Kidney (tissue), 14 donors: ENCODE data around the gene TRIM50. TPM values are rescaled to one million over a fixed set of nuclear protein-coding genes. Genes with fewer than 3 reads are reported as not detected.

ENCODE experiments used
- DNase-seq, 5 donors: peaks; one replicate each; pipeline ENCODE4 v3.0.0-alpha.2; 2013 to 2020
- FAIRE-seq: peaks from 2 replicates; lab custom pipeline; 2012; peaks lifted over from hg19 to GRCh38; lab: Jason Lieb, UNC
- H3K27ac ChIP-seq, 2 donors: one replicate each; pipeline ENCODE4 v1.7.0; 2013; ENCODE audit warnings: low read depth in 2 of 2, low read length in 2 of 2, inconsistent platforms in 1 of 2
- H3K27me3 ChIP-seq: one replicate; pipeline ENCODE4 v1.7.1; 2013; ENCODE audit warnings: low read length, inconsistent platforms; ENCODE audit not compliant: control insufficient read depth, insufficient read depth
- H3K36me3 ChIP-seq, 3 donors: one replicate each; pipeline versions ENCODE4 v1.7.0 to v1.7.1; 2013; ENCODE audit warnings: low read length in 3 of 3, control low read depth in 1 of 3, inconsistent platforms in 1 of 3; ENCODE audit not compliant: insufficient read depth in 3 of 3, control insufficient read depth in 2 of 3
- H3K4me1 ChIP-seq, 3 donors: one replicate each; pipeline versions ENCODE4 v1.7.0 to v1.7.1; 2013; ENCODE audit warnings: low read length in 3 of 3, inconsistent platforms in 1 of 3, low read depth in 1 of 3; ENCODE audit not compliant: control insufficient read depth in 2 of 3, insufficient read depth in 2 of 3
- H3K4me3 ChIP-seq, 3 donors: one replicate each; pipeline versions ENCODE4 v1.7.0 to v1.8.1; 2013; ENCODE audit warnings: low read length in 3 of 3, control low read depth in 1 of 3, inconsistent platforms in 1 of 3
- H3K9ac ChIP-seq, 3 donors: one replicate each; pipeline versions ENCODE4 v1.7.0 to v1.7.1; 2013; ENCODE audit warnings: low read length in 3 of 3, control low read depth in 1 of 3, inconsistent platforms in 1 of 3
- H3K9me3 ChIP-seq, 3 donors: one replicate each; pipeline versions ENCODE4 v1.7.0 to v1.7.1; 2013; ENCODE audit warnings: low read length in 3 of 3, control low read depth in 1 of 3, inconsistent platforms in 1 of 3; ENCODE audit not compliant: control insufficient read depth in 2 of 3, insufficient read depth in 1 of 3
- CTCF ChIP-seq: IDR thresholded peaks from 3 replicates; pipeline ENCODE4 v1.5.1; 2012; ENCODE audit warnings: mild to moderate bottlenecking, moderate library complexity, borderline replicate concordance; ENCODE audit not compliant: insufficient read depth; ENCODE audit errors: extremely low read depth
- intact Hi-C: fragments of 100-400 bp; cut with DNase I; formaldehyde crosslinking; loops from one replicate; pipeline ENCODE4 v1.11.1; 2022
- polyA plus RNA-seq: library from polyadenylated mRNA; stranded (reverse); fragments of 350-450 nt; fragmentation: Illumina TruSeq; extraction: RNeasy Lipid Tissue Mini Kit (QIAGEN cat#74804); gene quantifications from one replicate; pipeline ENCODE4 v1.2.3, GENCODE V29; 2014; ENCODE audit warnings: low read depth, low replicate concordance; ENCODE audit not compliant: insufficient read depth
- total RNA-seq: library from RNA; stranded (reverse); fragmentation: NEBNext Ultra II Directional; extraction: Animal tissue kit (Norgen Biotek cat#: 25700); gene quantifications from one replicate; pipeline ENCODE4 v1.2.1, GENCODE V29; 2021
- donor health status: control.
- donor health status: control.
- donor health status: control.
- donor health status: control.
- donor health status: control.
- donor health status: DM: yes; HTN: yes; CAD: no.
- donor health status: Normal renal cell carcinoma (clear cell type).

Gene TRIM50
- total and polyA plus RNA-seq, 2 donors from 2014 or later: 0.19 to 14.0 TPM

DNA sequence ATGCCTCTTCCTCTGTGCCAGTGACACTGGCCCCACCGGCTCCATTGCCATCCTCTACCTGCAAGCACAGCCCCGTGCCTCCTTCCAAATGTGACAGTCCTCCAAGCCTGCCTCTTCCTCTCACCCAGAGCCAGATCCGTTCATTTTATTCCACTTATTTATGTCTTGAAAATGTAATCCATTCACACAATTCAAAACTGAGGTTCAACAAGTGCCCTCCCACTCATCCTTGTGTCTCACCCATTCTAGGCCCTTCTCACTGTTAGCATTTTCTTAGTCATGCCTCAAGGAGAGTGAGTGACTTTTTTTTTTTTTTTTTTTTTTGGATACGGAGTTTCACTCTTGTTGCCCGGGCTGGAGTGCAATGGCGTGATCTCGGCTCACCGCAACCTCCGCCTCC is 41.7 kb upstream of the TRIM50 start:
- no peaks in the 10 kb centered on the region for H3K4me1 ChIP-seq
- no peak overlapping the region for H3K27ac ChIP-seq
- DNase-seq (no peak), FAIRE-seq (no peak)
- intact Hi-C loops: no loop called here
- no peak overlapping the region for H3K4me3 ChIP-seq
- no peak overlapping the region for H3K9ac ChIP-seq
- H3K27me3 ChIP-seq: no peaks in the 10 kb centered on the region
- no peak for TF ChIP-seq CTCF
- no peaks in the 10 kb centered on the region for H3K36me3 ChIP-seq
- H3K9me3 ChIP-seq: no peaks in the 10 kb centered on the region

GRCh38 chr7:73369009-73369408 is 41.1 kb upstream of the TRIM50 start:
- intact Hi-C loops: no loop called here
- no peak overlapping the region for H3K9ac ChIP-seq
- H3K27ac ChIP-seq: no peak overlapping the region
- no peak for FAIRE-seq
- H3K36me3 ChIP-seq: no peaks in the 10 kb centered on the region
- DNase-seq: no peak
- H3K4me1 ChIP-seq: no peaks in the 10 kb centered on the region
- H3K27me3 ChIP-seq: no peaks in the 10 kb centered on the region
- no peak for TF ChIP-seq CTCF
- no peaks in the 10 kb centered on the region for H3K9me3 ChIP-seq
- H3K4me3 ChIP-seq: no peak overlapping the region

DNA sequence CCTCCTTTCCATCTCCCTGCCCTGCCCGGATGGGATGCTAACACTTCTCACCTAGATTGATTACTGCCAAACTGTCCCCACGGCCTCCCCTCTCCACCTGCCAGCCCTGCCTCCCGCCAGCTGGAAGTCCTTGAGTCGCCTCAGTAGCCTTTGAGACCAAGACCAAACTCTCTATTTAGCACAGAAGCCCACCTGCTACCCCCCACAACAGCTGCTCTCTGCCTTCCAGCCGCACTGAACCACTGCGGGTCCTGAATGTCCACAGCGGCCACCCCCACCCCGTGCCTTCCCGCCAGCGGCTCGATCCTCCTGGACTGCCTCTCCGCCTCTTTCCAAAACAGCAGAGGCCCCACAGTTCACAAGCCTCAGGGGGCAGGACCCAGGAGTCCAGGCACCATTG is 39.1 kb upstream of the TRIM50 start:
- no peaks in the 10 kb centered on the region for H3K36me3 ChIP-seq
- TF ChIP-seq CTCF: no peak
- H3K4me1 ChIP-seq: no peaks in the 10 kb centered on the region
- no peaks in the 10 kb centered on the region for H3K9me3 ChIP-seq
- H3K9ac ChIP-seq: no peak overlapping the region
- H3K27me3 ChIP-seq: no peaks in the 10 kb centered on the region
- H3K4me3 ChIP-seq: no peak overlapping the region
- DNase-seq (no peak), FAIRE-seq (no peak)
- intact Hi-C loops: no loop called here
- H3K27ac ChIP-seq: no peak overlapping the region

DNA sequence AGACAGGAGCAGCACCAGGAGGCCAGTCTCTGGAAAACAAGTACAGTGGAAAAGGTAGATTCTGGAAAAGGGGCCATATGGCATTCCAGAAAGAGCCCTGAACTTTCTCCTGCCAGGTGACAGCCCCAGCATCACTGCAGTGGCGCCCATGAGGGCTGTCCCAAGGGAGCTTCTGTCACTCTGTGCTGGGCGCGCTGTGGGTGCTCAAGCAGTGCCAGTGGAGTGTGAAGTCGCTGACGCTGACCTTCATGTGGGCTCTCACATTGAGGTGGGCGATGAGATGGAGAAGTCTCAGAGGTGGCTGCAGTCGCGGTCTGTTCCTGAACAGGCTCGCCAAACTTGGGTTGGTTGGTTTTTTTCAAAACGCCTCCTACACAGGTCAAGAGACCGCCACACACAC is 38.2 kb upstream of the TRIM50 start:
- H3K27ac ChIP-seq: no peak overlapping the region

More for the DNA sequence above, 38.2 kb upstream of the TRIM50 start:
- no peaks in the 10 kb centered on the region for H3K27me3 ChIP-seq
- FAIRE-seq: no peak
- H3K9ac ChIP-seq: no peak overlapping the region
- no peak overlapping the region for H3K4me3 ChIP-seq
- no peaks in the 10 kb centered on the region for H3K9me3 ChIP-seq
- intact Hi-C loops: no loop called here
- no peaks in the 10 kb centered on the region for H3K36me3 ChIP-seq
- TF ChIP-seq CTCF: no peak
- no peaks in the 10 kb centered on the region for H3K4me1 ChIP-seq
- no peak for DNase-seq
